ENCODE data around the gene RASL11A.

RASL11A gene

DNA sequence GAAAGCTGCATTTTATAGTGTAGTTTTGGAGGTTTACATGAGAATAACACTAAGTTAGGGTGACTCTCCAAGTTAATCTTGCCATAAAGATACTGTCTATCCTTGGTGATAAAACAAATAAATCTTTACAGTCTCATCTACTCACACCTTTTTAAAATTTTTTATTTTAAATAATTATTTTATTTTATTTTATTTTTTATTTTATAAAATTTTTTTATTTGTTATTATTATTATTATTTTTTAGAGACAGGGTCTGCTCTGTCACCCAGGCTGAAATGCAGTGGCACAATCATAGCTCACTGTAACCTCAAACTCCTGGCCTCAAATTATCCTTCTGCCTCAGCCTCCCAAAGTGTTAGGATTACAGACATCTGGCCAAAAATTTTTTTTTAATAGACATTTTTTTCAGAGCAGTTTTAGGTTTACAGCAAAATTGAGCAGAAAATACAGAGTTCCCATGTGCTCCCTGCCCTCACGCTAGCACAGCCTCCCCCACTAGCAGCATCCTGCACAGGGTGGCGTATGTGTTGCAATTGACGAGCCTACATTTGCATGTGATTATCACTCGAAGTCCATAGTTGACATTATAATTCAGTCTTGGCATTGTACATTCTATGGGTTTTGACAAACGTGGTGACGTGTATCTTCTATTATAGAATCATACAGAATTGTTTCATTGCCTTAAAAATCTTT is 41.0 kb downstream of the RASL11A start:
- Histone ChIP-seq H2BK15ac (ENCODE audit: low read depth, poor library complexity, severe bottlenecking) (no peak overlapping the region), H4K8ac (ENCODE audit: low read length) (no peak overlapping the region), H2AFZ (ENCODE audit: low read depth, low read length) (no peak overlapping the region), H2AK5ac (ENCODE audit: low read length, severe bottlenecking) (no peak overlapping the region), H2BK120ac (ENCODE audit: low read depth, low read length) (no peak overlapping the region), H3K27me3 (ENCODE audit: control insufficient read depth in 1 of 2, insufficient read depth in 1 of 2, low read length in 2 of 2) (peaks cover 7 to 31% of the 10 kb centered on the region in 2 experiments), H2BK5ac (ENCODE audit: low read depth, low read length, poor library complexity, severe bottlenecking) (no peak overlapping the region), H3K27ac (ENCODE audit: low read length, poor library complexity, severe bottlenecking) (no peak overlapping the region), H3K79me1 (replicated peaks; ENCODE audit: low read length, poor library complexity, severe bottlenecking) (no peaks in the 10 kb centered on the region), H3K4ac (ENCODE audit: low read depth in 1 of 2, low read length in 2 of 2) (no peak overlapping the region), H3K14ac (ENCODE audit: low read length in 2 of 2) (no peak overlapping the region), H3K4me1 (ENCODE audit: control insufficient read depth, insufficient read depth, low read depth, low read length) (no peaks in the 10 kb centered on the region), H3K18ac (ENCODE audit: low read depth in 1 of 2, low read length in 2 of 2) (no peak overlapping the region), H3K23ac (ENCODE audit: low read length in 2 of 2) (no peak overlapping the region), H3K4me2 (ENCODE audit: low read length, poor library complexity, severe bottlenecking) (no peak overlapping the region), H3K36me3 (ENCODE audit: control insufficient read depth in 1 of 2, insufficient read depth in 2 of 2, low read depth in 1 of 2, low read length in 2 of 2) (no peaks in the 10 kb centered on the region), H4K91ac (ENCODE audit: low read length) (no peak overlapping the region), H3K4me3 (ENCODE audit: insufficient read depth in 1 of 2, low read depth in 1 of 2, low read length in 2 of 2) (no peak overlapping the region), H3K9me3 (ENCODE audit: control insufficient read depth, low read length) (no peaks in the 10 kb centered on the region), H3K9ac (ENCODE audit: low read length) (no peak overlapping the region), H2BK12ac (ENCODE audit: low read length in 2 of 2) (no peak overlapping the region)
- WGBS, result 94% methylated on average over 5 of the region's 6 CpGs
- DNase-seq, result no peak

DNA sequence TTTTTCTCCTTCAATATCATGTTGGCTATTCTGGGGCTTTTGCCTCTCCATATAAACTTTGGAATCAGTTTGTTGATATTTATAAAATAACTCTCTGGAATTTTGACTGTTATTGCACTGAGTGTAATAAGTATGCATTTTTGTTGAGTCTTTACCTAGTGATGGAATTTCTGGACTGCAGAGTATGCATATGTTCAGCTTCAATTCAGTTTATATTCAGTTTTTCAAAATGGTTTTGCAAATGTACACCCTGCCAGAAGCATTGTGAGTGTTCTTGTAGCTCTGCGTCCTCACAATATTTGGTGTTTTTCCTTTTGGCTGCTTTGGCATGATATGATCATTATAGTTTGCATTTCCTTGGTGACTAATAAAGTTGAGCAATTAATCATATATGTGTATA is 43.1 kb downstream of the RASL11A start:
- H3K79me1 ChIP-seq (replicated peaks; ENCODE audit: low read length, poor library complexity, severe bottlenecking), result no peaks in the 10 kb centered on the region
- DNase-seq, result no peak
- H3K4me2 ChIP-seq (ENCODE audit: low read length, poor library complexity, severe bottlenecking), result no peak overlapping the region
- peaks cover 3 to 38% of the 10 kb centered on the region in 2 experiments for H3K27me3 ChIP-seq (ENCODE audit: control insufficient read depth in 1 of 2, insufficient read depth in 1 of 2, low read length in 2 of 2)
- H3K9ac ChIP-seq (ENCODE audit: low read length), result no peak overlapping the region
- H3K4me1 ChIP-seq (ENCODE audit: control insufficient read depth, insufficient read depth, low read depth, low read length), result no peaks in the 10 kb centered on the region
- no peak overlapping the region for H3K18ac ChIP-seq (ENCODE audit: low read depth in 1 of 2, low read length in 2 of 2)
- no peak overlapping the region for H3K27ac ChIP-seq (ENCODE audit: low read length, poor library complexity, severe bottlenecking)
- H2AFZ ChIP-seq (ENCODE audit: low read depth, low read length), result no peak overlapping the region
- H2BK15ac ChIP-seq (ENCODE audit: low read depth, poor library complexity, severe bottlenecking), result no peak overlapping the region
- H4K91ac ChIP-seq (ENCODE audit: low read length), result no peak overlapping the region
- H2BK5ac ChIP-seq (ENCODE audit: low read depth, low read length, poor library complexity, severe bottlenecking), result no peak overlapping the region
- no peaks in the 10 kb centered on the region for H3K36me3 ChIP-seq (ENCODE audit: control insufficient read depth in 1 of 2, insufficient read depth in 2 of 2, low read depth in 1 of 2, low read length in 2 of 2)
- no peaks in the 10 kb centered on the region for H3K9me3 ChIP-seq (ENCODE audit: control insufficient read depth, low read length)
- no peak overlapping the region for H2BK120ac ChIP-seq (ENCODE audit: low read depth, low read length)
- no peak overlapping the region for H3K4me3 ChIP-seq (ENCODE audit: insufficient read depth in 1 of 2, low read depth in 1 of 2, low read length in 2 of 2)
- 83% methylated on average over 1 of the region's 1 CpG for WGBS
- no peak overlapping the region for H2BK12ac ChIP-seq (ENCODE audit: low read length in 2 of 2)
- no peak overlapping the region for H2AK5ac ChIP-seq (ENCODE audit: low read length, severe bottlenecking)
- H3K4ac ChIP-seq (ENCODE audit: low read depth in 1 of 2, low read length in 2 of 2), result no peak overlapping the region
- H3K14ac ChIP-seq (ENCODE audit: low read length in 2 of 2), result no peak overlapping the region
- no peak overlapping the region for H4K8ac ChIP-seq (ENCODE audit: low read length)
- H3K23ac ChIP-seq (ENCODE audit: low read length in 2 of 2), result no peak overlapping the region

DNA sequence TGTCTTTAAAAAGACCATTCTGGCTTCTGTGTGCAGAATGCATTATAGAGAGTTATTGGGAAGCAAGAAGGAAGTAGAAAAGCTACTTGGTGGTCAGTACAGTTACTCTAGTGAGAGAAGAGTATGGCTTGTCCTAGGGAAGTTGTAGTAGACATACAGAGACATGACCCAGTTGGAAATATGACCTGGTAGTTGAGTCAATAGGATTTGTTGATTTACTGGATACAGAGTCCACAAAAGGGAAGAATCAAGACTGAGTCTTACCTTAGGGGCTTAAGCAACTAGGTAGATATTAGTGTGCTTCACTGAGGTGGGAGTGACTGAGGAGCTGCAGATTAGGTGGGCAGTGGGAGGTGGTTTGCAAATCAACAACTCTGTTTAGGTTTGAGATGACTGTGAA is 48.8 kb downstream of the RASL11A start:
- Histone ChIP-seq H2AK5ac (ENCODE audit: low read length, severe bottlenecking) (no peak overlapping the region), H3K4me3 (ENCODE audit: insufficient read depth in 1 of 2, low read depth in 1 of 2, low read length in 2 of 2) (no peak overlapping the region), H3K9ac (ENCODE audit: low read length) (no peak overlapping the region)

DNA sequence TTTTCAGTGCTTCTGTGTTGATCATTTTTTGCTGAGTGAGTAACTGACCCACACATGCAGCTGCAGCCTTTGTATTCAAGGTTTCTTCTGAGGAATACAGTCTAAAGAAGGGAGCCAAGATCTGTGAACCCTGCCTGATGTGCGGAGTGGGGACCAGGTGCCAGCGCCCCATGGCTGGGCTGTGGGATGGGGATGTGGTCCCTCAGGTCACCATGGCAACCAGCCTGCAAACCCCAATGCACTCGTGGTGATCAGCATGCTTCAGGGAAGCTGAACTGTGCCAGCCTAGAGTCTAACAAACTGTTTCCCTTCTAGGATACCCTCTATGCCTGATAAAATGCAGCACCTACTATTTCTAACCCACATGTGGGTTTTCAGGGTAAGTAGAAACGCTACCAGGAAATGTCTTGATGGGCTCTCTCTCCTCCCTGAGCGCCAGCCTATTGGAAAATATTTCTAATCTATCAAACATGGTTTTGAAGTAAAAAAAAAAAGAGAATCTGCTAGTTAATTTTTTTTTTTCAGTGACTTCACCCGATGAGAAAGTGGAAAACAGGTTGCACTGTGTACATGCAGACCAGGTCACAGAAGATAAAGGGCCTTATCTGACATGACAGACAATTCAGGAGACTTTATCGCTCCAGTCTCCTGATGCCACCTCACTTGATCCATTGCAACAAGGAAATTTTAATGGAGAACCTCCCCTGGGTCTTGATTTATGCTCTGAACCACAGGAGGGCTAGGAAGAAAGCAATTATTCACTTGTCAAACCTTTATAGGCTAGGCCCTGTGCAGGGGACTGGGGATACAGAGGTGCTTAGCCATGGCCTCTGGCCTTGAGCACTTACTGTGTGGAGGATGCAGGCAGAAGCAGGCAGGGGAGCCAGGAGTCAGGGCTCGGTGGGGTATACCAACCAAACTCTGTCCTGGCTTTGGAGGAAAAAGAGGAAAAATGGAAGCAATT is 51.1 kb downstream of the RASL11A start:
- H3K18ac ChIP-seq (ENCODE audit: low read depth in 1 of 2, low read length in 2 of 2), result no peak overlapping the region
- H2BK5ac ChIP-seq (ENCODE audit: low read depth, low read length, poor library complexity, severe bottlenecking), result no peak overlapping the region
- no peaks in the 10 kb centered on the region for H3K9me3 ChIP-seq (ENCODE audit: control insufficient read depth, low read length)
- DNase-seq, result no peak
- H3K36me3 ChIP-seq (ENCODE audit: control insufficient read depth in 1 of 2, insufficient read depth in 2 of 2, low read depth in 1 of 2, low read length in 2 of 2), result no peaks in the 10 kb centered on the region
- H2BK120ac ChIP-seq (ENCODE audit: low read depth, low read length), result no peak overlapping the region
- no peak overlapping the region for H3K4ac ChIP-seq (ENCODE audit: low read depth in 1 of 2, low read length in 2 of 2)
- H2BK12ac ChIP-seq (ENCODE audit: low read length in 2 of 2), result no peak overlapping the region
- H2BK15ac ChIP-seq (ENCODE audit: low read depth, poor library complexity, severe bottlenecking), result no peak overlapping the region
- H2AFZ ChIP-seq (ENCODE audit: low read depth, low read length), result peak overlapping the region; percentile 49
- no peaks in the 10 kb centered on the region for H3K79me1 ChIP-seq (replicated peaks; ENCODE audit: low read length, poor library complexity, severe bottlenecking)
- H4K91ac ChIP-seq (ENCODE audit: low read length), result no peak overlapping the region
- H3K4me2 ChIP-seq (ENCODE audit: low read length, poor library complexity, severe bottlenecking), result no peak overlapping the region
- H3K4me1 ChIP-seq (ENCODE audit: control insufficient read depth, insufficient read depth, low read depth, low read length), result no peaks in the 10 kb centered on the region
- peaks cover 25 to 40% of the 10 kb centered on the region in 2 experiments for H3K27me3 ChIP-seq (ENCODE audit: control insufficient read depth in 1 of 2, insufficient read depth in 1 of 2, low read length in 2 of 2)
- no peak overlapping the region for H3K23ac ChIP-seq (ENCODE audit: low read length in 2 of 2)
- WGBS, result 83% methylated on average over 7 of the region's 8 CpGs
- no peak overlapping the region for H3K9ac ChIP-seq (ENCODE audit: low read length)
- no peak overlapping the region for H3K4me3 ChIP-seq (ENCODE audit: insufficient read depth in 1 of 2, low read depth in 1 of 2, low read length in 2 of 2)
- H4K8ac ChIP-seq (ENCODE audit: low read length), result no peak overlapping the region
- H3K27ac ChIP-seq (ENCODE audit: low read length, poor library complexity, severe bottlenecking), result no peak overlapping the region
- H3K14ac ChIP-seq (ENCODE audit: low read length in 2 of 2), result no peak overlapping the region
- no peak overlapping the region for H2AK5ac ChIP-seq (ENCODE audit: low read length, severe bottlenecking)

More for the DNA sequence above, 48.8 kb downstream of the RASL11A start:
- no peak for DNase-seq
- Histone ChIP-seq H2BK15ac (ENCODE audit: low read depth, poor library complexity, severe bottlenecking) (no peak overlapping the region), H3K4me1 (ENCODE audit: control insufficient read depth, insufficient read depth, low read depth, low read length) (no peaks in the 10 kb centered on the region), H4K8ac (ENCODE audit: low read length) (no peak overlapping the region), H3K79me1 (replicated peaks; ENCODE audit: low read length, poor library complexity, severe bottlenecking) (no peaks in the 10 kb centered on the region), H2BK5ac (ENCODE audit: low read depth, low read length, poor library complexity, severe bottlenecking) (no peak overlapping the region), H3K4me2 (ENCODE audit: low read length, poor library complexity, severe bottlenecking) (no peak overlapping the region), H2BK12ac (ENCODE audit: low read length in 2 of 2) (no peak overlapping the region), H4K91ac (ENCODE audit: low read length) (no peak overlapping the region), H2AFZ (ENCODE audit: low read depth, low read length) (no peak overlapping the region), H3K27ac (ENCODE audit: low read length, poor library complexity, severe bottlenecking) (no peak overlapping the region), H3K9me3 (ENCODE audit: control insufficient read depth, low read length) (no peaks in the 10 kb centered on the region), H2BK120ac (ENCODE audit: low read depth, low read length) (no peak overlapping the region), H3K4ac (ENCODE audit: low read depth in 1 of 2, low read length in 2 of 2) (no peak overlapping the region), H3K14ac (ENCODE audit: low read length in 2 of 2) (no peak overlapping the region), H3K18ac (ENCODE audit: low read depth in 1 of 2, low read length in 2 of 2) (no peak overlapping the region), H3K23ac (ENCODE audit: low read length in 2 of 2) (no peak overlapping the region), H3K27me3 (ENCODE audit: control insufficient read depth in 1 of 2, insufficient read depth in 1 of 2, low read length in 2 of 2) (peaks cover 28 to 54% of the 10 kb centered on the region in 2 experiments), H3K36me3 (ENCODE audit: control insufficient read depth in 1 of 2, insufficient read depth in 2 of 2, low read depth in 1 of 2, low read length in 2 of 2) (no peaks in the 10 kb centered on the region)
